LNCAP (cell line): ENCODE data around the gene IFT122.

ENCODE experiments used
- CTCF ChIP-seq: fragments of 450-650 bp; IDR thresholded peaks from 2 replicates; pipeline ENCODE4 v1.5.1; 2017; ENCODE audit warnings: mild to moderate bottlenecking

Gene IFT122

DNA sequence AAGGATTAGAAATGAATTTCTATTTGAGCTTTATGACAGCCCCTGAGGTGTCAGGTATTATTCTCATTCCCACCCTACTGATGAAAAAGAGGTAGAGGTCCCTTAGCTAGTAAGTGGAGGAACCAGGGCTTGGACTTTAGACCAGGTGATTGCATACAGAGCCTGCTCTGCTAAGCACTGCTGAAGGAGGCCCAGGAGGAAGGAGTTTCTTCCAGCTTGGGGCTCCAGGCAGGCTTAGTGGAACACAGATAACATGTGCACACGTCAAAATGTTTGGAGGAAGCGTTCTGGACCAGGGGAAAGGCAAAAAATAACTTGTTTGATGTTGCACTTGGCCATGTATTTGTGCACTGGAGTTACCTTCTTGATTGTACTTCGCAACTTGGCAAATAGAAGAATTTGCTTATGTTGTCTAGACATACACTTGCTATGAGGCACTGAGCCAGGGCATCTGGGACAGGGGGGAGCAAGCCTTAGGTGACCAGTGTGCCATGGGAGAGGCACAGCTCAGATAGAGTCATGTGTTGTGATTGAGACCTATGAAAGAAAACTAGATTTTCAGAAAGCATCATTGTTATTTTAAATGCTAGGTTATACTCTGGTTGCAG is 22.4 kb downstream of the IFT122 start:
- no peak for TF ChIP-seq CTCF

DNA sequence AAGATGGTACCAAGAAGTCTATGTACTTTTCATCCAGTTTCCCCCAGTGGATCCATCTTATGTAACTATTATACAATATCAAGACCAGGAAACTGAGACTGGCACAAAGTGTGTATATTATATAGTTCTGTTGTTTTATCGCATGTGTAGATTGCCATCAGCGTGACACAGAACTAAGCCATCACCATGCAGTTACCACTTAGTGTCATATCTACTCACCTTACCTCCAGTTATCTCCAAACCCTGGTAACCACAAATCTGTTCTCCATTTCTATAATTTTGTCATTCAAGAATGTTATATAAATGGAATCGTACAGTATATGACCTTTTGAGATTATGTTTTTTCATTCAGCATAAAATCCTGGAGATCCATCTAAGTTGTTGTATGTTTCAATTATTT is 23.1 kb downstream of the IFT122 start:
- TF ChIP-seq CTCF = no peak

GRCh38 chr3:129463716-129464115 is 23.7 kb downstream of the IFT122 start:
- no peak for TF ChIP-seq CTCF

- TF ChIP-seq CTCF = no peak
These were observed 27.9 kb downstream of the IFT122 start for GRCh38 chr3:129467932-129468331.

DNA sequence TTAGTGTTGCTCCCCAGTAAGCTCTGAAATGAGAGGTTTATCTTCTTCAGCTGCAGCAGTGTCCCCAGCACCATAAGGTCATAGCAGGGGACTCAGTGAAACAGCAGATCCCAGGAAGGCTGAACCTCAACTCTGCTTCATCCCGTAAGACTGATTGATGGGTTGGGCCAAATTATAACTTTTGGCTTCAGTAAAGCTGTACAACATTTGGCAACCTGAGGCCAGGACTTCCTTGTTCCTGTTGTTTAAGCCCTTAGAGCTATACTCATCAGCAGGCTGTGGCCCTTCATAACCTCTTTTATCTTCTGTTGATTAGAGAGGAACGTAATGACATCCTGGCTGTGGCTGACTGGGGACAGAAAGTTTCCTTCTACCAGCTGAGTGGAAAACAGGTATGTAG is 29.0 kb downstream of the IFT122 start:
- TF ChIP-seq CTCF = no peak

DNA sequence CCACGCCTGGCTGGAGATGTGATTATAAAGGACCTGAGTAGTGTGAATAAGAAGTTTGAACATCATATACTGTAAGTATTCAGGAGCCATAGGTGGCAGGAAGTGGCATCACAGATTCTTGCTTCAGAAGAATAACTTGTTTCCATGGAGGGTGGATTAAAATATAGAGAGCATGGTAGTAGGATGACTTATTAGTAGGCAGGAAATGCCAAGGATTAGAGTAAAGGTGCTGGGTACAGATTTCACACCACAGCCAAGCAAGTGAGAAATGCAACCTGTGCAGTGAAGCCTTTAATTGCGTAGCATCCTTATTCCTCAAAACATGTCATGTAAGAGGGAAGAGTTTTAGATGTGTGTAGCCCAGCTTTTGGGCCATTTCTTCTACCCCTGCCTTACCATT is 30.8 kb downstream of the IFT122 start:
- no peak for TF ChIP-seq CTCF

GRCh38 chr3:129473067-129473768 is 33.2 kb downstream of the IFT122 start:
- TF ChIP-seq CTCF = no peak

- TF ChIP-seq CTCF = no peak
These were observed 33.7 kb downstream of the IFT122 start for GRCh38 chr3:129473769-129474152.
